Naive thymus-derived CD8-positive, alpha-beta T cell (primary cell): ENCODE results near the gene ARMCX5. TPM values are rescaled to one million over a fixed set of nuclear protein-coding genes. Genes with fewer than 3 reads are reported as not detected.

Experiments
- ATAC-seq, 2 donors: fragments of 150-1000 bp; cut with Tn5 transposase in 1 of 2; sonication (Bioruptor Pico), chemical (Tn5 transposase) in 1 of 2; 1 replicate in 1 of 2; 2 replicates in 1 of 2; pipeline ENCODE4 v1.10.0; 2021; ENCODE audit warnings: mild to moderate bottlenecking in 2 of 2, moderate library complexity in 2 of 2
- POLR2A ChIA-PET: fragments of 350-600 bp; sonication (Branson Sonifier 250); formaldehyde crosslinking; loops from one replicate; lab custom pipeline; 2021; ENCODE audit warnings: antibody characterized with exemption; lab: Charles Lee
- DNase-seq, 10 donors: peaks; one replicate each; pipeline versions ENCODE4 v3.0.0 to v3.0.0-alpha.2; 2020 to 2022
- H3K27ac Mint-ChIP-seq, 10 donors: one replicate each; pipeline ENCODE4 v1.8.0; 2020 to 2022; ENCODE audit warnings: mild to moderate bottlenecking in 10 of 10, mixed read lengths in 10 of 10, moderate library complexity in 4 of 10, inconsistent platforms in 1 of 10
- H3K27me3 Mint-ChIP-seq, 5 donors: one replicate each; pipeline ENCODE4 v1.8.0; 2021 to 2022; ENCODE audit warnings: mixed read lengths in 5 of 5
- H3K36me3 Mint-ChIP-seq, 3 donors: one replicate each; pipeline ENCODE4 v1.8.0; 2020 to 2022; ENCODE audit warnings: mixed read lengths in 3 of 3, mild to moderate bottlenecking in 2 of 3, inconsistent platforms in 1 of 3
- H3K4me1 Mint-ChIP-seq, 4 donors: one replicate each; pipeline ENCODE4 v1.8.0; 2021 to 2022; ENCODE audit warnings: mixed read lengths in 4 of 4
- H3K4me3 Mint-ChIP-seq, 10 donors: one replicate each; pipeline ENCODE4 v1.8.0; 2020 to 2022; ENCODE audit warnings: mild to moderate bottlenecking in 10 of 10, mixed read lengths in 10 of 10, moderate library complexity in 6 of 10, inconsistent platforms in 1 of 10
- H3K9me3 Mint-ChIP-seq, 9 donors: one replicate each; pipeline ENCODE4 v1.8.0; 2020 to 2022; ENCODE audit warnings: mixed read lengths in 9 of 9, mild to moderate bottlenecking in 3 of 9, inconsistent platforms in 1 of 9, moderate library complexity in 1 of 9
- polyA plus RNA-seq, 3 donors: library from polyadenylated mRNA; unstranded; fragments of 300-500 nt; fragmentation: Illumina TruSeq; gene quantifications; one replicate each; pipeline ENCODE4 v1.2.3, GENCODE V29; 2021
- total RNA-seq, 8 experiments: library from RNA in 2 of 8; stranded (reverse) in 2 of 8; gene quantifications; one replicate each; pipeline ENCODE4 v1.2.3 and lab custom pipeline; 2021 to 2026

Gene ARMCX5
- total RNA-seq (10 to 100 TPM; 17.1 to 17.3 TPM), polyA plus RNA-seq (10 to 100 TPM in 1 of 3 donors, 1 to 10 TPM in 2; 6.9 to 12.4 (median 7.3) TPM), total RNA-seq (lab: John Stamatoyannopoulos, UW) (10.3 to 25.0 (median 18.6) reads per million in 6 experiments)

DNA sequence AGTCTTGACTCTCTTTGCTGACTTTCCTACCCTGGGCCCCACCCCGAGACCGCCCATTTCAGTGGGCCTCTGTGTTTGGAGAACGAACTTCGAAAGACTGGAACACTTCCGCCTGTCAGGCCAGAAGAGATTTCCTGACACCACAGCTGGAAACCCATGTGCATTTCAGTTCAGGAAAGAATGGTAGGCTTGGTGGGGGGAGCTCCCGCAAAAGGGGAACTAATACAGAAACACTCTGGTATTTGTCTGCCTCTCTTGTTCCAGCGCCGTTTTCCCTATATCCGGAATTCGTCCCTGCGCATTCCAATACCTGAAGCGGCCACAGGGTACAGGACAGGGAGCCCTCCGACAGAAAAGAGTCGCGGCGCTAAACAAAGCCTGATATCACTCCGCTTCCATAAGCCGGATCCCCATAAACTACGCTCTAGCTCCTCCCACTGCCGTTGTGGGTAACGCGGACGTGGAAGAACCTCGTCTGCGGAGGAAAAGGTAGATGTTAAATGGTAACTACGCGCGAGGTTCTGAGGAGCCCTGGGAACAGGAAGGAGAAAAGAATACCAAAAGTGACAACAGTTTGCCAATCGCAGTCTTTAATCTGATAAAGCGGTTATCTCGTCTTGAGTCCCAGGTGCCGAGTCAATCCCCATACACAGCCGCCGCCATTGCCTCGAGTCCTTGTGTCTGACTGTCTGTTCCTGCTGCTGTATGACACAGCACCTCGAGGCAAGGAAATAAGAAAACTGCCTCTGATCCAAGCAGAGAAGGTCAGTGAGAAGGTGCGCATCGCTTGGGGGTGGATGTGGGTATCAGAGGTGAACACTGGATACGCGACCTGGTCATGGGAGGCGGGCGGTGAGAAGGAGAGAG is at the start of gene ARMCX5:
Gene ARMCX5, plus strand, starts transcription at position 432 of the 867 bp plus-strand sequence. CDS start 2,627 bp downstream, outside the sequence.
- Mint-ChIP-seq H3K4me1 (peaks cover 18 to 39% (median 37%) of the 10 kb centered on the region in 4 donors), H3K36me3 (peaks cover 0 to 11% (median 7%) of the 10 kb centered on the region in 3 donors), H3K27me3 (no peaks in the 10 kb centered on the region), H3K4me3 (peak within 1 kb of the TSS; percentile 95 to 100 (median 98)), H3K9me3 (no peaks in the 10 kb centered on the region), H3K27ac (peak within 1 kb of the TSS; percentile 96 to 99 (median 98))
- DNase-seq (peak; percentile 30 to 84 (median 66)), ATAC-seq (peak; percentile 85 to 87)
- POLR2A ChIA-PET: interaction anchor here (0.6 to 2.6 kb wide), 6 partner anchors 14 to 668 kb away, joined by 3 to 15 read pairs (median 4); partner anchors contain the start of genes GPRASP1 and ZMAT1

DNA sequence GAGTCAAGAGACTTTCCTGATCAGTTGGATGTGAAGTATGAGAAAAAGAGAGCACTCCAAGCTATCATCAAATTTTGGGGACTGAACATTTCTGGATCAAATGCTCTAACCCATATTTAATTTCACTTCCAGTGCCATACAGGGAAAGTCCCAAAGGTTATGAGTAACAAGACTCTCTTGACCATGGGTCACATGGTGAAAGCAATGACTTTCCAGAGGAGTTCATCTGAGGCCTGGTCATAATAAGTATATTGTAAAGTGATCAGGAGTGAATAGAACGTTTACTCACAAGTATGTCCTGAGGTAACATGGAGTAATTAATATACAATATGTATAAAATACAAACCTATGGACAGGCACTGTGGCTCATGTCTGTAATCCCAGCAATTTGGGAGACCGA is 40.7 kb upstream of the ARMCX5 start:
- Mint-ChIP-seq H3K4me3 (no peak overlapping the region), H3K4me1 (no peaks in the 10 kb centered on the region), H3K9me3 (no peaks in the 10 kb centered on the region), H3K36me3 (peaks cover 0 to 2% (median 0%) of the 10 kb centered on the region in 3 donors), H3K27me3 (peaks cover 0 to 6% (median 0%) of the 10 kb centered on the region in 5 donors), H3K27ac (no peak overlapping the region)
- ATAC-seq (no peak), DNase-seq (no peak)
- POLR2A ChIA-PET: no interaction called here

GRCh38 chrX:102560423-102561068 is 38.8 kb upstream of the ARMCX5 start:
- no peak overlapping the region for H3K4me3 Mint-ChIP-seq
- peaks cover 0 to 4% (median 0%) of the 10 kb centered on the region in 5 donors for H3K27me3 Mint-ChIP-seq
- H3K36me3 Mint-ChIP-seq: peaks cover 0 to 2% (median 0%) of the 10 kb centered on the region in 3 donors
- H3K27ac Mint-ChIP-seq: no peak overlapping the region
- no peaks in the 10 kb centered on the region for H3K4me1 Mint-ChIP-seq
- DNase-seq (peak in 1 of 10 donors; percentile 7), ATAC-seq (no peak)
- POLR2A ChIA-PET: no interaction called here
- no peaks in the 10 kb centered on the region for H3K9me3 Mint-ChIP-seq

- POLR2A ChIA-PET: no interaction called here
- ATAC-seq: no peak
- Mint-ChIP-seq H3K4me3 (no peak overlapping the region), H3K27me3 (peaks cover 0 to 5% (median 0%) of the 10 kb centered on the region in 5 donors), H3K27ac (no peak overlapping the region), H3K4me1 (no peaks in the 10 kb centered on the region), H3K36me3 (no peaks in the 10 kb centered on the region), H3K9me3 (peaks cover 0 to 5% (median 0%) of the 10 kb centered on the region in 9 donors)
- DNase-seq: no peak
Measured at GRCh38 chrX:102580891-102581290, 18.4 kb upstream of the ARMCX5 start.

GRCh38 chrX:102593367-102593766 is 5.9 kb upstream of the ARMCX5 start:
- no peak overlapping the region for H3K4me3 Mint-ChIP-seq
- H3K27me3 Mint-ChIP-seq: peaks cover 2 to 10% (median 6%) of the 10 kb centered on the region in 5 donors
- H3K27ac Mint-ChIP-seq: no peak overlapping the region
- DNase-seq: no peak
- POLR2A ChIA-PET: no interaction called here
- ATAC-seq: no peak
- H3K9me3 Mint-ChIP-seq: no peaks in the 10 kb centered on the region
- H3K4me1 Mint-ChIP-seq: peaks cover 0 to 7% (median 1%) of the 10 kb centered on the region in 4 donors
- H3K36me3 Mint-ChIP-seq: no peaks in the 10 kb centered on the region

DNA sequence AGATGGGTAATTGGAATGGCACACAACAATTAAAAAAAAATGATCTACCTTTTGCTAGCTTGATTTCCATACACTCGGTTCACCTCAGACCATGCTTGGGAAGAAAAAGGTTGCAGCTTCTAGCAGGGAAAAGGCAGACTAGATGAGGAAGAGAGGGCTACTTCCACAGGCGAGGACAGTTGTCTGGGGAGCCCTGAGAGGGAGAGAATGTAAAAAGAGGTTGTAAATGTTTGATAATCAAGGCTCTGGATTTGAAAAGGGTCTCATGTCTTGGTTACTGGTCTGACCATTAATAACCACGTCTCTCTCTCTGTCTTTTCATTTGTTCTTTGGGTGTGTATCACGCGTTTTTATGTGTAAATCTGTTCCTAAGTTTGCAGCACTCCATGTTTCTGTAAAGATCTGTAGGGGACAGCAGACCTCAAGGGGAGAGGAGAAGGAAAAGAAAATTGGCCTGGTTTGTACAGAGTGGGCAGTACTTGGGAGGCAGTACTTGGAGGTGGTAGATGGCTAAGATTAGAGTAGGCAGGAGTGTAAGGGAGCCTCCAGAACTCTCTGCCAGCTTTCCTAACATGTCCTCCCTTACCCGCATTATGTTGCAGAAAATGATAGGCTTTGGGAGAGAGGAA is 750 bp downstream of the ARMCX5 start:
- no peaks in the 10 kb centered on the region for H3K9me3 Mint-ChIP-seq
- H3K4me1 Mint-ChIP-seq: peaks cover 20 to 43% (median 39%) of the 10 kb centered on the region in 4 donors
- DNase-seq: no peak
- peak; percentile 4 to 5 for ATAC-seq
- POLR2A ChIA-PET: interaction anchor here (0.6 to 2.6 kb wide), 4 partner anchors 13 to 669 kb away, joined by 3 to 15 read pairs (median 6); partner anchors contain the start of genes GPRASP1 and ZMAT1
- H3K27me3 Mint-ChIP-seq: no peaks in the 10 kb centered on the region
- H3K36me3 Mint-ChIP-seq: peaks cover 0 to 11% (median 7%) of the 10 kb centered on the region in 3 donors
- peak overlapping the region; percentile 95 to 100 (median 98) for H3K4me3 Mint-ChIP-seq
- H3K27ac Mint-ChIP-seq: peak overlapping the region; percentile 96 to 99 (median 98)

GRCh38 chrX:102604327-102604726 is 5.0 kb downstream of the ARMCX5 start:
- Mint-ChIP-seq H3K27me3 (no peaks in the 10 kb centered on the region), H3K27ac (peak overlapping the region in 4 of 10 donors; percentile 4 to 78 (median 42)), H3K9me3 (no peaks in the 10 kb centered on the region), H3K4me1 (peaks cover 25 to 65% (median 63%) of the 10 kb centered on the region in 4 donors), H3K36me3 (peaks cover 0 to 29% (median 19%) of the 10 kb centered on the region in 3 donors), H3K4me3 (no peak overlapping the region)
- ATAC-seq (no peak), DNase-seq (no peak)
- POLR2A ChIA-PET: no interaction called here

- no peak for DNase-seq
- peaks cover 0 to 4% (median 0%) of the 10 kb centered on the region in 9 donors for H3K9me3 Mint-ChIP-seq
- H3K4me1 Mint-ChIP-seq: peaks cover 22 to 62% (median 59%) of the 10 kb centered on the region in 4 donors
- H3K27me3 Mint-ChIP-seq: no peaks in the 10 kb centered on the region
- no peak overlapping the region for H3K27ac Mint-ChIP-seq
- H3K4me3 Mint-ChIP-seq: no peak overlapping the region
- no peak for ATAC-seq
- POLR2A ChIA-PET: no interaction called here
- H3K36me3 Mint-ChIP-seq: peaks cover 0 to 40% (median 30%) of the 10 kb centered on the region in 3 donors
Measured at GRCh38 chrX:102606115-102606514, 6.8 kb downstream of the ARMCX5 start.

DNA sequence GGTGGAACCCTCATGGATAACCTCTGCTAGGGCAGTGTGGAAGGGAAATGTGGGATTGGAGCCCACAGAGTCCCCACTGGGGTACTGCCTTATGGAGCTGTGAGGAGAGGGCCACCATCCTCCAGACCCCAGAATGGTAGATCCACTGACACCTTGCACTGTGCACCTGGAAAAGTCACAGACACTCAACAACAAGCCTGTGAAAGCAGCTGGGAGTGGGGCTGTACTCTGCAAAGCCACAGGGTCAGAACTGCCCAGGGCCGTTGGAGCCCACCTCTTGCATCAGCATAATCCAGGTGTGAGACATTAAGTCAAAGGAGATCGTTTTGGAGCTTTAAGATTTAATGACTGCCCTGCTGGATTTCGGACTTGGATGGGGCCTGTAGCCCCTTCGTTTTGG is 11.6 kb downstream of the ARMCX5 start:
- Mint-ChIP-seq H3K27ac (no peak overlapping the region), H3K4me1 (peaks cover 12 to 46% (median 39%) of the 10 kb centered on the region in 4 donors), H3K27me3 (no peaks in the 10 kb centered on the region), H3K4me3 (no peak overlapping the region), H3K36me3 (peaks cover 5 to 63% (median 38%) of the 10 kb centered on the region in 3 donors), H3K9me3 (peaks cover 0 to 4% (median 0%) of the 10 kb centered on the region in 9 donors)
- POLR2A ChIA-PET: no interaction called here
- ATAC-seq: no peak
- no peak for DNase-seq

GRCh38 chrX:102624105-102624504 is 24.8 kb downstream of the ARMCX5 start:
- Mint-ChIP-seq H3K27me3 (no peaks in the 10 kb centered on the region), H3K4me3 (peak overlapping the region in 7 of 10 donors; percentile 1 to 52 (median 38)), H3K4me1 (peaks cover 11 to 32% (median 22%) of the 10 kb centered on the region in 4 donors), H3K9me3 (peaks cover 0 to 35% (median 10%) of the 10 kb centered on the region in 9 donors), H3K27ac (peak overlapping the region in 9 of 10 donors; percentile 2 to 80 (median 56)), H3K36me3 (peaks cover 32 to 42% (median 40%) of the 10 kb centered on the region in 3 donors)
- no peak for ATAC-seq
- DNase-seq: no peak
- POLR2A ChIA-PET: no interaction called here

DNA sequence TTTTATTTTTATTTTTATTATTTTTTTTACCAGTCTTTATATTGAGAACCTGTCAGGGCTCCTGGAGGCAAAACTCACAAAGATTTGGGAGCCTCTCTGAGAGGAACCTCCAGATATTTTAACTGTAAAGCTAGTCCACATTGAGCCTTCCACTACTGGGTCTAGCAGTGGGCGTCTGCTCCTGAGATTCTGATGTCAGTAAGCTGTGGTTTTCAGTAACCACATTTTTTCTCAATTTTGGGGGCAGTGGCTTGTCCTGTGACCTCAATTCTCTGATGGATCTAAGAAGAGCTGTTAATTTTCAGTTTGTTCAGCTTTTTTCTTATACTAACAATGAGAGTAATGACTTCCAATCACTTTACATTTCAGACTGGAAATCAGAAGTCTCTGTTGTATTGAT is 28.3 kb downstream of the ARMCX5 start:
- ATAC-seq: no peak

GRCh38 chrX:102637561-102637960 is 38.2 kb downstream of the ARMCX5 start:
- H3K36me3 Mint-ChIP-seq: peaks cover 10 to 17% (median 10%) of the 10 kb centered on the region in 3 donors

More for the DNA sequence above, 28.3 kb downstream of the ARMCX5 start:
- POLR2A ChIA-PET: no interaction called here
- Mint-ChIP-seq H3K27me3 (no peaks in the 10 kb centered on the region), H3K27ac (no peak overlapping the region), H3K4me1 (peaks cover 11 to 27% (median 20%) of the 10 kb centered on the region in 4 donors), H3K36me3 (peaks cover 2 to 18% (median 10%) of the 10 kb centered on the region in 3 donors), H3K9me3 (peaks cover 0 to 8% (median 0%) of the 10 kb centered on the region in 9 donors), H3K4me3 (no peak overlapping the region)
- peak in 2 of 10 donors; percentile 3 to 15 for DNase-seq

More at GRCh38 chrX:102637561-102637960, 38.2 kb downstream of the ARMCX5 start:
- H3K9me3 Mint-ChIP-seq: peaks cover 0 to 18% (median 4%) of the 10 kb centered on the region in 9 donors
- H3K27ac Mint-ChIP-seq: no peak overlapping the region
- no peaks in the 10 kb centered on the region for H3K27me3 Mint-ChIP-seq
- DNase-seq: no peak
- H3K4me1 Mint-ChIP-seq: peaks cover 0 to 2% (median 0%) of the 10 kb centered on the region in 4 donors
- no peak for ATAC-seq
- POLR2A ChIA-PET: no interaction called here
- H3K4me3 Mint-ChIP-seq: no peak overlapping the region
